GM21390 (cell line): ENCODE results near the gene ZNF283.
"Not testable (repeated sequence)": the region's sequence is repeated elsewhere in the genome, so short reads cannot be mapped to it uniquely, and the experiment has no call there.

ENCODE experiments used
- ATAC-seq: cut with Tn5 transposase; IDR thresholded peaks from one replicate; pipeline ENCODE4 v1.9.1; 2021; ENCODE audit not compliant: unreplicated experiment

The ZNF283 gene

DNA sequence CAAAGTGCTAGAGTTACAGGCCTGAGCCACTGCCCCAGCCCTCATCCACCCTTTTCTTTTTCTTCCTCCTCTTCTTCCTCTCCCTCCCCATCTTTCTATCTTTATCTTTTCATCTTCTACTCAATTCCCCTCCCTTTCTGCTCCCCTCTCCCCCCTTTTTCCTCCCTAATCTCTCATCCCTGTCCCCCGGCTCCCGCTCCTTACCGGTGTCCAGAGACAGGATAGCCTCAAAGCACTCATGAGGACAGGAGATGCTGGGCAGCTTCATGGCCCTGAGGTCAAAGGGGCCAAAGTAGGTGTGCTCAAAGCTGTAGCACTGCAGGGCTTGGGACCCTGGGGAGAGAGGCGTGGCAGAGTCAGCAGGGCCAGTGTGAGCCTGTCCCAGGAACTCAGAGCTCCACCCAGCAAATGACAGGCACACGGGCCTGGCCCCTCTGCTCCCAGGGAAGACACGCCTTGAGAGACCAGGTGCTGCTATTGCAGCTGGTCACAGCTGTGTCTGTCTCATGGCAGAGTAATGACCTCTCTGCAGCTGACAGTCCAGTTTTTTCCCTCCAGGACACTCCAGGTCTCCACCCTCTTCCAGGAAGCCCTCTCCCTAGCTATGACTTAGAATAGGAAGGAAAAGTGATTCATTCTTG is 27.5 kb upstream of the ZNF283 start:
- ATAC-seq: no peak

DNA sequence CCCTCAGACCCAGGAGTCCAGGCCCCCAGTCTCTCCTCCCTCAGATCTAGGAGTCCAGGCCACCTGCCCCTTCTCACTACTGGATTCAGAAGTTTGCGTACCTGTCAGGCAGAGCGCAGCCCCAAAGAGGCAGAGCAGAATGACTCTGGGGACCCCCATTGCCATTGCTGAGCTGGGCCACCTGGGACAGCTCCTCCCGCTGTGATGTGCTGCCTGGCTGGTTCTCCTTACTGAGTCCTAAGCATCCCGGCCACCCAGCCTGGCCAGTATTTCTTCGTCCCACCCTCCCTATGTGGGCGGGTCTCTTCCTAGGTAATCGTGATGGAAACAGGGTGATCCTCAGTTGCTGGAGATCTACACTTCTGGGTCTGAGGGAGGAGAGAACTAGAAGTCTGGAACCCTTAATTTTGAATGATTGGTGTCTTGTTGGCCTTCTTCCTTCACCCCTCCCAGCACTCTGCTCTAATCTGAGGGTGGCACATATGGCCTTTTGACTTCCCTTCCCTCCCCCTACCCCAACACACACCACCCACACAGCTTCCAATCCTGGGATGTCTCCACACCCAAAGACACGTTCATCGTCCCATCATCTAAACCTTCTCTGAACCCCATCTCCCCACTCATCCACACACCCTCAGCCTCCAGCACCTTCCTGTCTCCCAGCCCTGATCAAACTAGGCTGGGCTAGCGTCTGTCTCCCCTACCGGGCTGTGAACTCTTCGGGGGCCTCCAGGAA is 24.7 kb upstream of the ZNF283 start, which contains the start of gene LYPD5:
Gene LYPD5, minus strand, starts transcription at position 232 of the 736 bp plus-strand sequence. Its CDS starts 67 bp downstream, at position 165.
- ATAC-seq: no peak

DNA sequence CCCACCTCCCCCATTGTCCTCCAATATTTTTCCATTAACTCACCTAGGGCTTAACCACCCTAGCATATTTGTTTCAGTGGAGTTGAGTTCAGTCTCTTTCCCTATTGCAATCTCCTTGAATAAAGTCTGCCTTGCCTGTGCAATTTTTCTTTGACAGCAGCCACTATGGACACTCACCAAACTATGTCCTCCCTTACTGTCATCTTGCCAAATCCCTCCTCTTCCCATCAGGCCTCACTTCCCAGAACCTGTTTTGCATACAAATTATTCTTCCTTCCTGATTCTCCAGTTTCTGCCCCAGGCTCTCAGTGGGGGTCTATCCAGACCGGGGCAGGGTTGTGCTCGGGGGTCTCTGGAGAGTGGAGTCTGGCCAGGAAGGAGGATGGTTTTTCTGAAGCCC is 22.7 kb upstream of the ZNF283 start:
- ATAC-seq: no peak

GRCh38 chr19:43806401-43806800 is 20.7 kb upstream of the ZNF283 start:
- ATAC-seq: not testable (repeated sequence)

- ATAC-seq: no peak
Observed at GRCh38 chr19:43806848-43807247, 20.3 kb upstream of the ZNF283 start.

DNA sequence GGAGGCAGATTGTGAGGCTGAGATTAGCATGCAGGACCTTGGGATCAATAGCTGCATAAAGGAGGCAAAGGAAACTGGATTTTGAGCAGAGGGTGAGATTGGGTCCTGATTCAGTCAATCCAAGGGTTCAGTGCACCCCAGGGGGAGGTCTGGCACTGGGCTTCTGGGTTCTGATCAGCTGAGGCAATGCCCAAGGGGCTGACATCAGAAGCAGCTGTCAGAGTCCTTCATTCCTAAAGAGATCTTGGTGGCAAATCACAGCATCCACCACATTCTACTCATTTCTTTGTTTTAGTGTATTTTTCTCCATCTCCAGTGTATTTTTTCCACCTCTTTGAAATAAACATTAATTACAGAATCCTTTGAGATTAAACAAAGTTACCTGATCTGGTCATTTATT is 19.5 kb upstream of the ZNF283 start:
- no peak for ATAC-seq

DNA sequence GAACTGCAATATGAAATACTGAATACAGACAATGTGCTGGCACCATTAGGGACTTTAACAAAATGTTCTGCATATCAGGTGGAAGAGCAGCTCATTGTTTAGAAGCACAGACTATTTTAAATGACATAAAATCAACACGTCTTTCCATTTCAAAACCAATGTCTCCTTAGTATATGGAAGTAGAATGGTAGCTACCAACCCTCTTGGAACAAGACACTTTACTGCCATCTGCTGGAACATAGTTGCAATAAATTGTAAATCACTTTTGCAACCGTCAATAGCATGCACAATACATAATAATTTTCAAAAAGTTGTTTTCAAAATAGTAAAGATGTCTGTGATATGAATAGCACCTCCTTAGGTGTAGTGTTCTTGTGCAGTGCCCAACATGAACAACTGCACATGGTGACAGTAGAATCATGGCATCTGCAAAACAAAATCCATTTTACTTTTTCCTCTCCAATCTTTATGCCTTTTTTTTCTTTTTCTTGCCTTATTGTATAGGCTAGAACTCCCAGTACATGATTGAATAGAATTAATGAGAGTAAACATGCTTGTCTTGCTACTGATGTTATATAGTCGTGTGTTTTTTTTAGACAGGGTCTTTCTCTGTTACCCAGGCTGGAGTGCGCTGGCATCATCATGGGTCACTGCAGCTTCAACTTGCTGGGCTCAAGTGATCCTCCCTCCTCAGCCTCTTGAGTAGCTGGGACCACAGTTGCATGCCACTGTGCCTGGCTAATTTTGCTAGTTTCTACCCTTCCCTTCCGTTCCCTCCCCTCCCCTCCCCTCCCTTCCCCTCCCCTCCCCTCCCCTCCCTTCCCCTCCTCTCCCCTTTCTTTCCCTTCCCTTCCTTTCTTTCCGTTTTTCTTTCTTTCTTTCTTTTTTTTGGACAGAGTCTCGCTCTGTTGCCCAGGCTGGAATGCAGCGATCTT is 17.1 kb upstream of the ZNF283 start:
- no peak for ATAC-seq

DNA sequence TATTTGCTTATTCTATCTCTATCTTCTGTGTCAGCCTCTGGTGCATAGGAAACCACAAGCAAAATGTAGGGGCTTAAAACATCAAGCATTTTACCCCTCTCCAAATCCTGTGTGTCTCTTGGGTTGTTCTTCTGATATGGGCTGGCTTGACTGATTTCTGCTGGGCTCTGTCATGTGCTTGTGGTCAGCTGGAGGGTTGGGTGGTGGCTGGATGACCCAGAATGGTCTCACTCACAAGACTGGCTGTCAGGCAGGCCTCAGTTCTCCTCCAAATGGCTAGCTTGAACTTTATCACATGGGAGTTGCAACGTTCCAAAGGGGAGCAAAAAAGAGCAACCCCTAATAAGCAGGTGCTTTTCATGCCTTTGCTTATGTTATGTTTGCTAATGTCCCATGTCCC is 15.3 kb upstream of the ZNF283 start:
- ATAC-seq: no peak

- ATAC-seq: no peak
Observed at GRCh38 chr19:43812259-43812658, 14.9 kb upstream of the ZNF283 start.

- no peak for ATAC-seq
Observed at GRCh38 chr19:43812688-43813087, 14.4 kb upstream of the ZNF283 start.

DNA sequence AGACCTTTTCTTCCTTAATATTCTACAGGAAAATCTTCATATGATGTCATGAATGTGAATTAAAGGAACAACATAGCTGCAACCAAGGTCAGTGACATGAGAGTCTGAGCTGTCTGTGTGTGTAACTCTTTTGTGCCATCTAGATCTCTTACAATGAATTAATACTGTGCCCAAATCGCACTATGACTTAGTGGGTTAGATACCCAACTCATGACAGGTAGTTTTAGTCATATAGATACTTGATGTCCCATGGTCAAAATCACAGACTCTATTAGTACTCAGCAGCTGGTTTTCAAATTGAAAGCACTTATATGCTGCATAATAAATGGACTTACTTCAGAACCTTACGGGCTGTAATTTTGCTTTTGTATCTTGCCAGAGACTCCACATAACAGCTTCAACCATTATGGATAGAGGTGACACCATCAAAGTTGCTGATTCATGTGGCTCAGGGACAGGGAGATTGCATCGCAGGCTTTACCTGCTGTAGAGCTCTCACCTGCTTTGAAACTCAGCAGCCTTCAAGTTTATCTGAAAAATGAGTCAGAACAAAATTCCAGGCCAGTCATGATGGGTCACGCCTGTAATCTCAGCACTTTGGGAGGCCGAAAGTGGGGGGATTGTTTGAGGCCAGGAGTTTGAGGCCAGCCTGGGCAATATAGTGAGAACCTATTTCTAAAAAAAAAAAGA is 12.3 kb upstream of the ZNF283 start:
- no peak for ATAC-seq

DNA sequence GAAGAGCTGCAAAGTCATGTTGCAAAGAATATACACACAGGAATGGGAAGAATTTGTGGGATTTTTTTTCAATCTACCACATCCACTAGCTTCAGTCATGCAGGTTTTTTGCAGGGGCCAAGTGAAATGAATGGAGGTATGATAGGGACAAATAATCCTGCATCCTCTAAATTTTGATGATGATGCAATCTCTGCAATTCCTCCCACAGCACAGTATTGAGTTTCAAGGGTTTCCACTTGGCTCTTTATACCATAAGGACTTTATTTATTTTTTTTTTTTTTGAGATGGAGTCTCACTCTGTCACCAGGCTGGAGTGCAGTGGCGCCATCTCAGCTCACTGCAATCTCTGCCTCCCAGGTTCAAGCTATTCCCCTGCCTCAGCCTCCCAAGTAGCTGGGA is 9.7 kb upstream of the ZNF283 start:
- ATAC-seq: not testable (repeated sequence)

- no peak for ATAC-seq
Observed at GRCh38 chr19:43818500-43818899, 8.6 kb upstream of the ZNF283 start.

DNA sequence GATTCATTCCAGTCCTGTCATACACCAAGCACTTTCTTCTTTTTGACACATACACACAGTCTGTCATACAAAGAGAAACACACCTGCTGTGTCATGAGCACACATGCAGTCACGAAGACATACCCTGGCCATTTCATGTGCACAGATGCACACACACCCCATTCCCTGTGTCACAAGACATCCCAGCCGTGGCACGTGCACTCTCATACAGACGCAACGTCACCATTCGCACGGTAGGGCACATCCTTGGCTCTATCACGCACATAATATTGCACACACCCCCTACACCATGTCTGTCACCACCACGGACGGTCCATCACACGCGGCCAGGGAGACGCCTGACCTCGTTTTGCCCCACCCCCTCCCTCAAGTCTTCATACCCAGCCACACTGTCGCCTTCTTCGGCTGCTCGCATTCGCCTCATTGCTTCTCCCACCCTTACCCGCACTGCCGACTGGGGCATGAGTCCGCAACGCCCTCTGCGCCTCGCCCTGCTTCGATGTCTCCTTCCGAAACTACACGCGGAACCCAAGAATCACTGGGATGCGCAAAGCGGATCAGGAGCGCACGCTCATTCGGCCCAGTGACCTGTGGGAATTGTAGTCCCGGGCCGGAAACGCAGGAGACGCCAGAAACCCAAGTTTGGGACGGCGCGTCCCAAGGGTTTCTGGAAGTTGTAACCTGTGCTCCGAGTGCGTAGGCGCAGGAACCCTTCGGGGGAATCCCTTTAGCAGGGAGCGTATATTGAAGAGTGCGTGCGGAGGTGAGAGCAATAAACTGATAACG is 6.8 kb upstream of the ZNF283 start:
- ATAC-seq: no peak

DNA sequence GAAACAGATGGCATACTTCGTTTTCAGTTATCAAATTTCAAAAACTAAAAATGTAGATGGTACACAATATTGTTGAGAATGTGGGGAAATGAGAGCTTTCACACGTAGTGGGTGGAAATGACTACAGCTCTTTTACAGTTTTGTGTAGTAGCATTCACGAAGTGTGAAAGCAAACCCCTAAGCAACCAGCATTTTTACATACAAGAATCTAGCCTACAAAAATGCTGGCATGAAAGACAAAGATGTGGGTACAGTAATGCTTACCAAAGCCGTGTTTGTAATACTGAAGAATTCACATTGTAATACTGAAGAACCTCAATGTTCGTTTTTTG is 6.3 kb upstream of the ZNF283 start:
- no peak for ATAC-seq

GRCh38 chr19:43823856-43824255 is 3.3 kb upstream of the ZNF283 start:
- ATAC-seq: not testable (repeated sequence)

DNA sequence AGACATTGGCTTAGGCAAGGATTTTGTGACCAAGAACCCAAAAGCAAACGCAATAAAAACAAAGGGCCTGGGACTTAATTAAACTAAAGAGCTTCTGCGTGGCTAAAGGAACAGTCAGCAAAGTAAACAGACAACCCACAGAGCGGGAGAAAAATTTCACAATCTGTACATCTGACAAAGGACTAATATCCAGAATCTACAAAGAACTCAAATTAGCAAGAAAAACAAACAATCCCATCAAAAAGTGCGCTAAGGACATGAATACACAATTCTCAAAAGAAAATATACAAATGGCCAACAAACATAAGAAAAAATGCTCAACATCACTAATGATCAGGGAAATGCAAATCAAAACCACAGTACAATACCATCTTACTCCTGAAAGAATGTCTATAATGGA is 2.5 kb upstream of the ZNF283 start:
- ATAC-seq: not testable (repeated sequence)

DNA sequence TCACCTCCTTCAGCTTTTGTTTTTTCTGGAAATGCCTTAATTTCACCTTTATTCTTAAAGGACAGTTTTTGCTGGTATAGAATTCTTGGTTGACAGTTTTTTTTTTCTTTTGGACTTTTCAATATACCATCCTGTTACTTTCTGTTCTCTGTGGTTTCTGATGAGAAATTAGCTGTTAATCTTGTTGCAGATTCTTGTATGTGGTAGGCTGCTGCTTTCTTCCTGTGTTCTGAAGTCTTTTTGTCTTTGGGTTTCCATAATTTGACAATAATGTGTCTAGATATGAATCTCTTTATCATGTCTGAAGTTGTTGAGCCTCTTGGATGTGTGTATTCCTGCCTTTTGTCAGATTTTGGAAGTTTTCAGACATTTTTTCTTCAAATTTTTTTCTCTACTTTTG is 12.0 kb downstream of the ZNF283 start:
- no peak for ATAC-seq

DNA sequence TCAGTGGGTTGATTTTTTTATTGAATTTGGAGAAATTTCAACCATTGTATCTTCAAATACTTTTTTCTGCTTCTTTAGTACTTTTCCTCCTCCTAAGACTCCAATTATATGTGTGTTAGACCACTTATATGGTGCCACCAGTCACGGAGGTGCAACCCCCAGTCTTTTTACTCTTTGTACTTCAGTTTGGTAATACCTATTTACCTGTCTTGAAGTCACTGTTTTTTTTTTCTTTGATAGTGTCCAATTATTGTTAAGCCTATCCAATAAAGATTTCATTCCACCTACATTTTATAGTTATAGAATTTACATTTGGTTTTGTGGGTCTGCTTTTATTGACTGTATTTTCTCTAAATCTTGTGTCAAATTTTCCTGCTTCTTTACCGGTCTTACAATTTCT is 14.9 kb downstream of the ZNF283 start:
- no peak for ATAC-seq

DNA sequence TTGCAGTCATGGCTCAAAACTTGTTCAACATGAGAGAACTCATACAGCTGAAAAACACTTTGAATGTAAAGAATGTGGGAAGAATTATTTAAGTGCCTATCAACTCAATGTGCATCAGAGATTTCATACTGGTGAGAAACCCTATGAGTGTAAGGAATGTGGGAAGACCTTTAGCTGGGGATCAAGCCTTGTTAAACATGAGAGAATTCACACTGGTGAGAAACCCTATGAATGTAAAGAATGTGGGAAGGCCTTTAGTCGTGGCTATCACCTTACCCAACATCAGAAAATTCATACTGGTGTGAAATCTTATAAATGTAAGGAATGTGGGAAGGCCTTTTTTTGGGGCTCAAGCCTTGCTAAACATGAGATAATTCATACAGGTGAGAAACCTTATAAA is 20.1 kb downstream of the ZNF283 start:
- no peak for ATAC-seq
